NCI-H1092 treated with DMSO at 0.1 percent for 48 hours (cell line): Measurements from ENCODE around the gene HNRNPM.
"Not testable (repeated sequence)": the region's sequence is repeated elsewhere in the genome, so short reads cannot be mapped to it uniquely, and the experiment has no call there.

Source experiments
- DNase-seq: peaks from one replicate; lab custom pipeline; 2025; lab: John Stamatoyannopoulos, UW

The HNRNPM gene

DNA sequence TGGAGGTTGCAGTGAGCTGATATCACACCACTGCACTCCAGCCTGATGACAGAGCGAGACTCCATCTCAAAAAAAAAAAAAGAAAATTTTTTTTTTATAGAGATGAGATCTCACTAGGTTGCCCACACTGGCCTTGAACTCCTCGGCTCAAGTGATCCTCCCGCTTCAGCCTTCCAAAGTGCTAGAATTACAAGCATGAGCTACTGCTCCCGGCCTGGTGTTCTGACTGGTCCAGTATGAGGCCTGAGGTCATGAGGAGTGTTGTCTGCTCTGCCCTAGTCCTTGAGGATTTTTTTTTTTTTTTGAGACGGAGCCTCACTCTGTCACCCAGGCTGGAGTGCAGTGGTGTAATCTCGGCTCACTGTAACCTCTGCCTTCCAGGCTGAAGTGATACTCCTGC lies 19.4 kb upstream of the HNRNPM start:
- DNase-seq: not testable (repeated sequence)

DNA sequence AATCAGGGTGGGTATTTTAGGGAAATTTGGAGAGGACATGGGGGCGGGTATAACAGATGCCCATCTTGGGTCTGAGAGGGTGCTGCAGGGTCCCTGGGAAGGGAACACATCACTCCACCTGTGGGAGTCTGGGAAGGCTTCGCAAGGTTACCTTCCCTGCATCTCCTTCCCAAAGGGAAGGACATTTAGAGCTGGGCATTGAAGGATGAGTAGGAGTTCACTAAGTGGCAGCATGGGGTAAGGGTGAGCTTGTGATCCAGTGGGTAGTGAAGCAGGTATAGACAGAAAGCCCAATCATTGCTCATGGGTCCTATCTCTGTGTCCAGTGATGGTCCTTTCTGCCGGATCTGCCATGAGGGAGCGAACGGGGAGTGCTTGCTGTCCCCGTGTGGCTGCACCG lies 18.5 kb upstream of the HNRNPM start:
- DNase-seq: no peak

DNA sequence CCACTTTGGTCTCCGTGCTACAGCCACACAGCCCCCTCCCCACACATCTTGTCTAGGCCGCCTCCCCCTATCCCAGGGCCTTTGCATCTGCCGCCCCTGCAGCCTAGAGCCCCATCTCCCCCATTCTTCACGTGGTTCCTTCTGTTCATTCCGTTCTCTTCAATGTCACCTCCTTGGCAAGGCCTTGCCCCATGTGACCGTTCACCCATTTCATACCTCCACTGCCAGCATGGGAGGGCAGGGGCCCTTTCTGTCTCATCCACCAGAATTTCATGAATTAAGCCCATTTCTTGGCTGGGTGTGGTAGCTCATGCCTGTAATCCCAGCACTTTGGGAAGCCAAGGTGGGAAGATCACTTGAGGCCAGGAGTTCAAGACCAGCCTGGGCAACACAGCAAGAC lies 15.7 kb upstream of the HNRNPM start:
- DNase-seq: no peak

DNA sequence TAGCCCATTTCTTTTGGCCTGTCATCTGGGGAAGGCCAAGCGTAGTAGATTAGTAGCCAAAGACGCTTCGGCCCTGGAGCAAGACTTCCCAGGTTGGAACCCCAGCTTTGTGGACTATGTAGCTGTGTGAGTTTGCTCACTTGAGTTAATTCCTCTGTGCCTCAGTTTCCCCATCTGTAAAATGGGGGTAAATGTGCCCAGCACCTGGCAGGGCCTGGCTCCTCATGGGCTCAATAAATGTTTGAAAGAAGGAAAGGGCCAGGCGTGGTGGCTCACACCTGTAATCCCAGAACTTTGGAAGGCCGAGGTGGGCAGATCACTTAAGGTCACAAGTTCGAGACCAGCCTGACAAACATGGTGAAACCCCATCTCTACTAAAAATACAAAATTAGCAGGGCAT lies 14.9 kb upstream of the HNRNPM start:
- no peak for DNase-seq

DNA sequence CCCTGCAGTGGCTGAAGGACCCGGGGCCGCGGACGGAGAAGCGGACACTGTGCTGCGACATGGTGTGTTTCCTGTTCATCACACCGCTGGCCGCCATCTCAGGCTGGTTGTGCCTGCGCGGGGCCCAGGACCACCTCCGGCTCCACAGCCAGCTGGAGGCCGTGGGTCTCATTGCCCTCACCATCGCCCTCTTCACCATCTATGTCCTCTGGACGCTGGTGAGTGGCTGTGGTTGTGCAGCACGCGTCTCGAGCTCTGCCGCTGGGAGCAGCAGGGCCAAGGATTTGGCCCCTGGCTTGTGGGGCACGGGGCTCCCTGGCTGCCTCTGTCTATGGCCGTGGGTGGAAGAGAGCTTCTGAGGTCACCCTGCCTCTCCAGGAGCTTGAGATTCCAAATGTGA lies 14.1 kb upstream of the HNRNPM start:
- no peak for DNase-seq

DNA sequence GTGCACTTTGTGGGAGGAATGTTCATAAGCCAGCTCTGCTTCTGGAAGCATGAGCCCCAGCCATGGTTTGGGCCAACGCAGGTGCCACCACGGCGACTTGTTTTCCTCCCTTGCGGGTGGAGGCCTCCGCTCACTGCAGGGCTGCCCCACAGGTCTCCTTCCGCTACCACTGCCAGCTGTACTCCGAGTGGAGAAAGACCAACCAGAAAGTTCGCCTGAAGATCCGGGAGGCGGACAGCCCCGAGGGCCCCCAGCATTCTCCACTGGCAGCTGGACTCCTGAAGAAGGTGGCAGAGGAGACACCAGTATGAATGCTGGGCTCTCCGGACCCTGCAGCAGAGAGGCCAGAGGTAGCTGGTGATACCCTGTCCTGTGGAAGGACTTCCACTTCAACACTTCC lies 6.5 kb upstream of the HNRNPM start:
- no peak for DNase-seq

DNA sequence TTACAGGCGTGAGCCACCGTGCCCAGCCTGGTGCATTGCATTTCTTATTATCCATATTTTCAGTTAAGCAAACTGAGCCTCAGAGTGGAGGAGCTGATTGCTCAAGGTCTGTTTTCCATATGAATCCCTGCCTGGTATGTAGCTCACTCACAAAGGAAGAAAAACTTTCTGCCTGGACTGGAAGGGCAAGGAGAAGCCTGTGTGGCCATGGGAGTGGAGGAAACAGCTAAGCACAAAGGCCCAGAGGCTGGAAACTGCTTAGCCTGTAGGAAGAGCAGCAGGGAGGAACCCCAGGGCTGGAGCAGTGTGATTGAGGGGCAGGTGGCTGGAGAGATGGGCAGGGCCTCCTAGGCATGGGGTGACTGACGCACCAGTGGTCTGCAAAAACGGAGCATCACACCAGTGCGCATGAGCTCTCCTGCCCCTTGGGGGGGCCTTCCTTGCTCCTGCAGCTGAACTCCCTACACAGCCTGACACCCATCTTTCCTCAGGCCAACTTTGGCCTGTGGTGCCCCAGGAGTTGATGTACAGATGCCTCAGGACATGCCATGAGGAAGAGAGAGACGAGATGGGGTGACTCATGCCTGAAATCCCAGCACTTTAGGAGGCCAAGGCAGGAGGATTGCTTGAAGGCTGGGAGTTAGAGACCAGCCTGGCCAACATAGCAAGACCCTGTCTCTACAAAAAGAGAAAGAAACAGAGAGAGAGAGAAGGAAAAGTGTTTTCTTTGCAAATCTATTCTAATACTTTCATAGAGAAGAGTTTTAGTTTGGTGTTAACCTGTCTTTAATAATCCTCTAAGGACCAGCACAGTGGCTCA lies 2.8 kb upstream of the HNRNPM start:
- no peak for DNase-seq

DNA sequence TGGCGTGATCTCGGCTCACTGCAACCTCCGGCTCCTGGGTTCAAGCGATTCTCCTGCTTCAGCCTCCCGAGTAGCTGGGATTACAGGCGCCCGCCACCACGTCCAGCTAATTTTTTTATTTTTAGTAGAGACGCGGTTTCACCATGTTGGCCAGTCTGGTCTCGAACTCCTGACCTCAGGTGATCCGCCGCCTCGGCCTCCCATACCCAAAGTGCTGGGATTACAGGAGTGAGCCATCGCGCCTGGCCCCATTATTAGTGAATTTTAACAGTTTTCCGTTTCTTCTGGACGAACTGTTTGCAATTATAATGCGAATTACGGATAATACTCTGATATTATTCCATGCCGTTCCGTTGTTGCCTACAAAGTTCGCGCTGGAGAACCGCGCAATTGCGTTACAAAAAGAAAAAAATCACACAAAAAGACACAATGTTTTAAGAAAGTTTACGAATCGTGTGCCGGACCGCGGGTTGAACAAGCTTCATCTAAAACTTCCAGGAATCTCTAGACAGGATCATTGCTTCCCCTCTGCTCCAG lies 567 bp upstream of the HNRNPM start:
- not testable (repeated sequence) for DNase-seq

DNA sequence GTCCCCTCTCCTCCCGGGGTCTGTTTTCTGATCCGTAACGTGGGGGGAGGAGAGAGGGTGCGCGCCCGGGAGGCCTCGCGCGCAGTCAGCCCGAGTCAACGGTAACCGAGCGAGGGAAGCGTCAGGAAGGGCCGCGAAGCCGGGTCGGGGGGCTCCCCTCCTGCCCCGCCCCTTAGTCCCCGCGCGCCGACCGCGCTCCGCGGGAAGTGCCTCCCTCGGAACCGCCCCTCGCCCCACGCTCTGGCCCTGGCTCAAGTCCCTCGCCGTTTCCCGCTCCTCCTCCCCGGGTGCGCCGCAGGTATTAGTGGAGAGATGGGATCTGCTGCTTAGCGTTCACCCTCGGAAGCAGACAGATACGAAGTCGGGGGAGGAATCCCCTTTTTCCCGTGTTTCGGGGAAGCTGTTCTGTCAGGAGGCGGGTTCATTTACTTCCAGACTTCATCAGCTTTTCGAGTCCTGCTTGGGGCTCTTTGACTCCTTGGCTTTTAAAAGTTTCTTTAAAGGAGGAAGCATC lies 770 bp downstream of the HNRNPM start:
- DNase-seq: peak; percentile 30

DNA sequence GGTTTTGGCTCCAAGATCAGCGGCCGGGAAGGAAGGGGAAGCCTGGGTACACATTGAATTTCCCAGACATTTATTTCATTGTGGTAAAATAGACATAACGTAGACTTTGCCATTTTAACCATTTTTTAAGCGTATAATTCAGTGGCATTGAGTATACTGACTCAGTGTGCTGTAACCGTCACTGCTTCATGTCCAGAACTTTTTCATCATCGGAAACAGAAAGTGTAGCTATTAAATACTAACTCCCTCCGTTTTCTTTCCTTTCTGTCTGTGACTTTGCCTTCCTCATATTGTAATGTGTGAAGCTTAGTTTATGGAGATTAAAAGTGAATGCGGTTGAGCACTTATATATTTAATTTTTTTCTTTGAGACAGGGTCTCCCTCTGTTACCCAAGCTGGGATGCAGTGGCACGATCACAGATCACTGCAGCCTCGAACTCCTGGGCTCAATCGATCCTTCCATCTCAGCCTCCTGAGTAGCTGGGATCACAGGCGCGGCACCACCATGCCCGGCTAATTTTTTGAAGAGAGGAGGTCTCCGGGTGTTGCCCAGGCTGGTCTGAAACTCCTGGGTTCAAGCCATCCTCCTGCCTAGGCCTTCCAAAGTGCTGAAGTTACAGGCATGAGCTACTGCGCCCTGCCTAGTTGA lies 1.4 kb downstream of the HNRNPM start:
- DNase-seq: no peak

DNA sequence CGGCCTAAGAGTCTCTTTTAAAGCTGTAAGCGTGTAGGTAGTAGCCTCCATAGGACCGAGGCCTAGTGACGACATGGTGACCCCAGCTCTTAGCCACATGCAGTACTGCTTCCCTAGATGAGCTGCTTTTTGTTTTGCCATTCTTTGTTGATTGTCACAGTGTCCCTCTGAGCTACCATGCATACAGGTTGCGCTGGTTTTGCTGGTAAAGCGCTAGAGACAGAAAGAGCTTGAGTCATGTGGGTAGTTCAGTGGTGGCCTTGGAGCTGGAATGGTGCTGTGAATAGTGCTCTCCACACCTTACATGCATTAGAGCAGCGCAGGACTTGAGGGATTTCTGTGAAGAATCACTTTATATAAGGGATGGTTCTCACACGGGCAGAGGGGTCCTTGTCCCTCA lies 5.1 kb downstream of the HNRNPM start:
- no peak for DNase-seq

DNA sequence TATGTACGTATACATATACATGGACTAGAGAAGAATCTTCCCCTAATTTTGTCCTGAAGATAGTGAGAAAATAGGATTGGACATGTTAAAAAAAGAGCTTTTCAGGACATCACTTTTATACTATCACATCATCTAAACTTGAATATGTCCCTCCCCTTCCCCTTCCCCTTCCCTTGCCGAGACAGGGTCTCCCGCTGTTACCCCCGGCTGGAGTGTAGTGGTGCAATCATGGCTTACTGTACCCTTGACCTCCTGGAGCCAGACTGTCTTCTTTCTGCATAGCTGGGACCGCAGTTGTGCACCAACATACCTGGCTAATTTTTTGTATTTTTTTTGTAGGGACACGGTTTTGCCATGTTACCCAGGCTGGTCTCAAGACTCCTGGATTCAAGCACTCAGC lies 6.6 kb downstream of the HNRNPM start:
- no peak for DNase-seq

DNA sequence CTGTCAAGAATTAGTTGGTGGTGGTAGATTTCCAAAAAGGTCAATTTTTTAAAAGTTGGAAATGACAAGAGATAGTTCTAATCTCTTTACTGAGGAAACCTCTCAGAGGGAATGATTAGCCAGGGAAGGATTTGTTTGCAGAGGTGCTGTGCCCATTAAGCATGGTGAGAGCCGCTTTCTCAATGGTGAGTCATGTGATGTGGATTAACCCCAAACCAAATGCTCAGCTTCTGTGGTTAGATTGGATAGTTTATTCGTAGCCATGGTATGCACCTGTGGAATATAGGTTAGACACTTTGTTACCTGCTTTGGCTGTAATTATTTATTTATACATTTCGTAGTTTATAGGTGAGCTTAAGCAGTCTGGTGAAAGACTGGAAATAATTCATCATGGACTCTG lies 7.1 kb downstream of the HNRNPM start:
- no peak for DNase-seq

DNA sequence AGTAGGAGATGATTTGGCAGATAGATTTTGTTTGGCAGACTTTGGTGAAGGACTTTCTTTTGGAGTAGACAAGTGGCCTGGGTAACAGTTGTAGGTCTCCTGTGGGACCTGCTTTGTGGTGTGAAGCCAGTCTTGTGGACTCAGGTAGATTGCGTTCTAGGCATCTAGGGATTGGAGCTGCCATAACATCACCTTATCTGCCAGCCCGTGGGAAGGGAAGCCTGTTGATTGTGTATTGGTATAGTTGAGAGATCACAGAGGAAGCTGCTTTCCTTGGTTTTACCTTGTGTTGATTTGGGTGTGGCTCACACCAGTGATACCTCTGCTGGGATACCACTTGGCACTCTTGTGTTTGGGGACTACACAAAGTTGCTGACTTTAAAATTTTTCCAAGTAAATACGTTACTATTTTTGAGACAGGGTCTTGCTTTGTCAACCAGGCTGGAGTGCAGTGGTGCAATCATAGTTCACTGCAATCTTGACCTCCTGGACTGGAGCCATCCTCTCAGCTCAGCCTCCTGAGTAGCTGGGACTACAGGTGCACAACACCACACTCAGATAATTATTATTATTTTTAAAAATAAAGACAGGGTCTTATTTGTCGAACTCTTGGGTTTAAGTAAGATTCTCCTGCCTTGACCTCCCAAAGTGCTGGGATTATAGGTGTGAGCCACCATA lies 7.8 kb downstream of the HNRNPM start:
- DNase-seq: no peak

DNA sequence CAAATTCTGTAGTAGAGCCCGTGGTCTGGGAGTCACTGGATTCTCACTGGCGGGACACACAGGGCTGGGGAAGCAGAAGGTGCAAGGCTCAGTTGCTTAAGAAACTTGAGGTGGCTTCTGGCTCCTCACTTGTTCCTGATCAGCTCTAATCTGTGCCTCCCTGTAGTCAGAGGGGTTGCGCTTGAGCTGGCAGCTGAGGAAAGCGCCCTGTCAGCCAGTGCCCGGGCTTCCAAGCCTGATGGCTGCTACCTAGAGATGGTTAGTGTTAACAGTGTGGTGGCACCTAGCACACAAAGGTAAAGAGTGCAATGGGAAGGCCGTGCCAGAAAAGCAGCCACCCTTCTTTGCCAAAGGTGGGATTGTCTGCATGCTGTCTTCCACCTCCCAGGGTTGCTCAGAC lies 8.8 kb downstream of the HNRNPM start:
- no peak for DNase-seq

DNA sequence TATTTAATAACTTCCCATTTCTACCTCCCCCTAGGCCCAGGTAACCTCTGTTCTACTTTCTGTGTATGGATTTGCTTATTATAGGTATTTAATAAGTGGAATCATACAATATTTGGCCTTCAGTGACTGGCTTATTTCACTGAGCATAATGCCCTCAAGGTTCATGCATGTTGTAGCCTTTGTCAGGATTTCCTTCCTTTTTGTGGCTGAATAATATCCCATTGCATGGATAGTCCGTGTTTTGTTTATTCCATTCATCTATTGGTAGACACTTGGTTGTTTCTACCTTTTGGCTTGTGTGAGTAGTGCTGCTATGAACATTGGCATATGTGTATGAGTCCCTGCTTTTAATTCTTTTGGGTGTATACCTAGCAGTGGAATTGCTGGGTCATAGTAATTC lies 9.4 kb downstream of the HNRNPM start:
- DNase-seq: no peak

DNA sequence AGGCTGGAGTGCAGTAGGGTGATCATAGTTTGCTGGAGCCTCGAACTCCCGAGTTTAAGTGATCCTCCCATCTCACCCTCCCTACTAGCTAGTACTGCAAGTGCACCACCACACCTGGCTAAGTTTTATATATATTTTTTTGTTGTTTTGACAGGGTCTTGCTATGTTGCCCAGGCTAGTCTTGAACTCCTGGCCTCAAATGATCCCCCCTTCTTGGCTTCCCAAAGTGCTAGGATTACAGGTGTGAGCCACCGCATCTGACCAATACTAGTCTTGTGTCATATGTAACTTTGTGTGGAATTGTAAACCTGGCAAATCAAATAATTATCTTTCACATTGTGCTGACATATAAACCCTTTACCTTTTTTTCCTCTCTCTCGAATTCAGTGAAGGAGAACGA lies 10.2 kb downstream of the HNRNPM start:
- DNase-seq: no peak

DNA sequence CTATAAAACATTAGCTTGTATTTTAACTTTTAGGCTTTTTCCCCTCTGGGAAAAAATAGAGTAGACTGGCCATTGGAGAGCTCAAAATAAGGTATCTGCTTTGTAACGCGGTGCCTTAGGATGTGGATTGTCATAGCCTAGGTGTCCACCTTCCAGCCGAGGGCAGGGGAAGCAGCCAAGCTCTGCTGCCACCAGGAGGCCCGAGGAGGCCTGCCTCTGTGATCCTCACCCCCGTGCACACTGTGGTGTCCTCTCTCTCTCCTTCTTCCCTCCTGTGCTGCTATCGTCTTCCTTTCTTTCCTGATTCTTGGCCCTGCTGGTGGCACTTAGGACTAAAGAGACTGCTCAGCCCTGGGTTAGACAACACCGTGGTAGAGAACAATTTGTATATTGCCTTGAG lies 11.3 kb downstream of the HNRNPM start:
- no peak for DNase-seq

DNA sequence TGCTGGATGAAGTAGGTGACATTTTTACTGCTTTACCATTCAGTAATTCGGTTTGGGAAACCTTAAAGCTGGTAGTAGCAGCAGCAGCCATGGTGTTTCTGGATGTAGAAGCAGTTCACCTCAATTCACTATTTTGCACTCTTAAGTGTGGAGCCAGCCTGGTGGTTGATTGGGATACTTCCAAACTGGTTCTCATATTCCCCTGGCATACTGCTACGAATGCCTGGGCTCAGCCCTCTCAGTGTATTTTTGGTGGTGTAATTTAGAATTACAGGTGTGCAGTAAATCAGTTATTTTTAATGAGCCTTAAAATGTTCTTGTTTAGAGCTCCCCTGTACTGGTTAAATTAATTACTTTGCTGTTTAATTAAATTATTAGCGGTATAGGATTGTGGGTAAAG lies 12.4 kb downstream of the HNRNPM start:
- no peak for DNase-seq

DNA sequence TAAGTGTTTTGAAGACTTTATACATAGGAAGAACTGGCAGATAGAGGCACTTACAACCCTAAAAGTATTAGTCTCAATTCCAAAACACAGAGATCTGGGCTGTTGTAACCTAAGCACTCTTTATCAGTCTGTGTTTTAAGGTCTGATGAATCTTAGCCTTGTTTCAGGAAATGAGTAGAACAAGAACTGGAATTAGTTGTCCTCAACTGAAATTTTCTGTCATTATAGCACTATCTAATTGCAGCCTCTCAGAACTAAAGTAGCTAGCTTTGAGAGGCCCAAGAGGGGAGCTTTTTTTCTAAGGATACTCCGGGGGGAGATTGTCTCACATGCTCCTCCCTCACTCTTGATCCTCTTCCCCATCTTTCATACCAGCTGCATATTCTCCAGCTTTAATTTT lies 13.1 kb downstream of the HNRNPM start:
- DNase-seq: no peak

DNA sequence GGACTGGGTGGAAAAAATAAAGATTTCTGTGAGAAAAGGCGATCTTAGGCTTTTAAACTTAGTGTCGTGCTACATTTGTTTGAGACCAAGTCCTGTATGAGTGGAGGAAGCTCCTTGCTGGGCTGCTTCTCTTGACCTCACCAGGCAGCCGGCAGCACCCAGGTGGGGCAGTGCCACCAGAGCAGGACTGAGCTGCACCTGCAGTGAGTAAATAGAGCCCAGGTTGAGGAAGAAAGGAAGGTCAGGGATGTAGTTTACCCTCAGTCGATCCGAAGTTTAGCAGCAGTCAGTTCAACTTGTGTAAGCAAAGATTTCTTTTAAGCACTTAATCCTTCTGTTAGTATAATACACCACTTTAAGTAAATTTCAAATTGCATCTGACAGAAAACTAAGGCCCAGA lies 13.6 kb downstream of the HNRNPM start:
- DNase-seq: no peak

DNA sequence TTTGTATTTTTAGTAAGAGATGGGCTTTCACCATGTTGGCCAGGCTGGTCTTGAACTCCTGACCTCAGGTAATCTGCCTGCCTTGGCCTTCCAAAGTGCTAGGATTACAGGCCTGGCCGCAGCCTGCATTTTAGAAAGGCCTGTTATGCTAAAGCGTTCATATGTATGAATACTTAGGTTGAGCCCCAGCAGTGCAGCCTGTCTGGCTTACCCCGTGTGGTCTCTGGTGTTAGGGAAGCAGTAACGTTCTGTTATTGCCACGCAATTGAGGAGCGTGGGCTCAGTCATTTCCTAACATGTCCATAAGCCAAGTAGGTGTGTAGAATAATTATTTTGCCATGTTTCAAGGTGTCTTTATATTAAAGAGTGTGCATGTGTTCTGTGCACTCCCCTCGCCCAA lies 14.3 kb downstream of the HNRNPM start:
- DNase-seq: no peak
